ENCODE data around the gene OSGIN1.
"Not testable (repeated sequence)": the region's sequence is repeated elsewhere in the genome, so short reads cannot be mapped to it uniquely, and the experiment has no call there.

The OSGIN1 gene

DNA sequence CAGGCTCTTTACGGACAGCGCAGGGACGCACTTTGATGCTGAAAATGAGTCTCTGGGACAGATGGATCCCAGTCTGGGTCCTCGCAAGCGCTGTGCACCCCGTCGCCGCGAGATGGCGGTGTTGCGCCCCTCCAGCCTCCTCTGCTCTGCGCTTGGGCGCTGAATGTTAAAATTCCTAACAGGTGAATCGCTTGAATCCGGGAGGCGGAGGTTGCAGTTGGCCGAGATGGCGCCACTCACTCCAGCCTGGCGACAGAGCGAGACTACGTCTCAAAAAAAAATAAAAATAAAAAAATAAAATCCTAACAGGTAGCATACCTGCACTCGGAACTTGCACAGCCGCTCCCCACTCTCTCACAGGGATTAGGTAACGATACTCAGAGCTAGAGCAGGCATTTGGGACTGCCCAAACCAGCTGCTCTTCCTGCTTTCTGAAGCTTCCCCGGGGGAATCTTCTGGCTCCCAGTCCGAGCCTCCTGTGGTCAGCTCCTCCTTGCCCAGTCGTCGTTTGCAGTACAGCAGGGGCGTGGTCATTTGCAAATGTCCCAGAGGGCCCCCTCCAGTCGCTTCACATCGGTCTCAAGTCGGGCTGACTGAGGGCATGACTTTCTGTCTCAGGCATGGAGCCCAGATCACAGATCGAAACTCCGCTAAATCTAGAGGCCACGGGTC is 26.2 kb upstream of the OSGIN1 start:
- peak; percentile 85 for DNase-seq (ENCODE audit: low spot score)

DNA sequence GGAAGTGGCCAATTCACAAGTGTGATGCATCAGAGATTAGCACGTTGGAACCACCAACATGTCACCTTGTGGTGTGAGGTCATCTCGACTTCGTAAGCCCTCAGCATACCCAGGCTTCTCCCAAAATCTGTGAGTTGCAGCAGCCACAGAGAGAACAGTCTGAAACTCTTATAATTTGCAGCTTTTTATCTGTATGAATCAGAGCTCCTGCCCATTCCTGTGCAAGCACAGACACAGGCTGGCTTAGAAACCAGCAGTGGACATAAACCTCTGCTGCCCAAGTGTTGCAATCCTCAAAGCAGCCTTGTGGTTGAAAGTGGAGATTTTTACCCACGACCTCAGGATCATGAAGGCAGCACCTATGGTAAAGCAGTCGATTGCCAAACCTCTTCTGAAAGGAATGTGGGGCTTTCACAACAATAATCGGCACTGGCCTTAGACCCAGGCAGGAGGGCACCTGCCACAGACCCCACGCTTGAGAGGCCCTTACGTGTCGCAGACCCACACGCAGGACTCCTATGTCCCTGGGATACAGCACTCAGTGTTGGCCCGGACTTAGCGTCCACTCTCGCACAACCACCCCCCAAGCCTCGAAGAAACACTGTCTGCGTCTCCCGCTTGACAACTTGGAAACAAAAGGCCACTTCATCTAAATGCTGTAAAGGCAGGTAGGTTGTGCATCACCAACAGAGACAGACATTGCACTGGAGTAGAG is 24.5 kb upstream of the OSGIN1 start:
- no peak for DNase-seq (ENCODE audit: low spot score)

DNA sequence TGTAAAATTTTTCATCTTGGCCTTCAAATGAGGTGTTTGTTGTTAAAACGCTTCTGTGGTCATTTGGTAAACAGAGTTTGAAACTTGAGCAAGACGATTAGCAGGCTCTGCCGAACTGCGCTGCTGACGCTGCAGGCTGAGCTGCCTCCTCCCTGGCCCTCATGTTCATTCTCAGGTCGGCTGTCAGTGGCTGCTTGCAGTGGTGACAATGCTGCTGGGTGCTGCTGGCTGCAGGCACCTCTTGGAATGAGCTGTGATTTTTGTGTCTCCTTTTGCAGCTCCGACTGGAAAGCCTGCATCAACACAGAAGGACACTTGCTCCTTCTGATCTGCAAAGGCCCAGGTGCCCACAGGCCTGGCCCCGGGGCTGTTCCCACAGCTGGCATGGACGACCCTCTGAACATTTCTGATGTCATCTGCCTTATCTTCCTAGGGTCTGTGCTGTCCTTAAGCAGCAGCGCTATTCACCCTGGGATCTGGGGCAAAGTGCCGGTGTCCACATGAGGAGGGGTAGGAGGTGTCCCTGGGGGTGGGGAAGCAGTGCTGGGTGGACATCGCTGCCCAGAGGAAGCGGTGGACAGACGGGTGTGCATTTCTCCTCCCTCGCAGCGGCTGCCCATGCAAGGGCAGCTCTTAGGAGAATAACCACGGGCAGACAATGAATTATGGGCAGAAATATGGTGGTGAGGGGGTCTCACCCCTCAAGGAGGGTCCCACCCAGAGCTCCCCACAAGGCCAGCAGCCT is 23.1 kb upstream of the OSGIN1 start:
- DNase-seq (ENCODE audit: low spot score) = no peak

DNA sequence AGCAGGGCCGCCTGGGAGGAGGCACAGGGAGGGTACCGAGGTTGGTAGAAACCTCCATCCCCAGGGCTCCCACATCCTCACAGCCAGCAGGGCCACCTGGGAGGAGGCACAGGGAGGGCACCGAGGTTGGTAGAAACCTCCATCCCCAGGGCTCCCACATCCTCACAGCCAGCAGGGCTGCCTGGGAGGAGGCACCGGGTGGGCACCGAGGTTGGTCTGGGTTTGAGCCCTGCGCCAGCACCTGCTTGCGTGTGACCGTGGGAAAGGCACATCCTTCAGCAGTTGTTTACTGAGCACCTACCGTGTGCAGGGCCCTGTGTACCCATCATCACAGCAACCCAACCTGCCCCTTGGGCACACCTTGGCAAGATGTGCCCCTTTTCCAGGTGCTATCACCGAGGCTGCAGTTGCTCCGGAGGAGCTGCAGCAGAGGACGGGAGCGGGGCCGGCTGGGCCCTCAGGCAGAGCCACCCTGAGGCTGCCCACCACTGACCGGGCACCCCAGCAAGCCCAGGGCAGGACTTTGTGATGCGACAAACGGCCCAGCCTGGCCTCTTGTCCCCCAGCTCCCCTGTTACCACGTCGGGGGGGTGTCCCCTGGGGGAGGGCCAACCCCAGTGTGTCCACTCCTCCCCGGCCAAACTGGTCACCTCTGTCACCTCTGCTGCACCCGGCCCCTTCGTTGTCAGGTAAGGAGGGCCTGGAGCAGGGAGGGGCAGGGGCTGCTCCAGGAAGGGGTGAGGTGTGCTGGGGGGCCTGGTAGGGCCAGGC is 22.1 kb upstream of the OSGIN1 start:
- DNase-seq (ENCODE audit: low spot score) = no peak

DNA sequence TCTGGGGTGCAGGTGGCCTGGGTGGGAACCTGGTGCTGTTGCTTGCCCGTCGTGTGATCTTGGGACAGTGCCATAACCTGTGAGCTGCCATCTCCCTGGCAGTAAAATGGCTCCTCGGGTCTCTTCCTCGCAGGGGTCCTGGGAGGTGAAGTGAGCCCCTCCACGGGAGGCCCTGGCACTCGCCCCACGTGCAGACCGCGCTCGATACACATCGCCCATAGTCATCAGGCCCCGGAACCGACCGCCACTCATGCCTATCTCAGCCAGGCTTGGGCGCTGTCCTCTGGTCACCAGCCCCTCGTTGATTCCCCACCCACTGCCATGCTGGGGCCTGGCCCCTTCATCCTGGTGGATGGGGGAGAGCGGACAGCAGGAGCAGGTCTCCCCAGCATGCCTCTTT is 21.5 kb upstream of the OSGIN1 start:
- DNase-seq (ENCODE audit: low spot score) = no peak

DNA sequence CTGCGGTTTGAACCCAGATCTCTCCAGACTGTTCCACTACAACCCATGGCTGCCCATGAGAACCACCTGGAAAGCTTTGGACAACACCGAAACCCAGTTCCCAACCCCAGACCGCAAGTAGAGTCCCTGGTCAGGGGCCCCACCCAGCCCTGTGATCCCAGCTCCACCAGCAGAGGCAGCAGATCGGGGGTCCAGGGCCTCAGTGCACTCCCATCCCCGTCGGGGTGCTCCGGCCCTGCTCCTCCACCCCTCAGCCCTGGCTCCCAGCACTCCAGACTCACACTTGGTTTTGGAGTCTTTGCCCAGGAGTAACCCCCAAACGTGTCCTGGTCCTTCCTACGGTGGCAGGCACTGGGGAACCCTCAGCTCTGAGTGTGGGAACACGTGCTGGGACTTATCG is 20.7 kb upstream of the OSGIN1 start:
- DNase-seq (ENCODE audit: low spot score) = no peak

DNA sequence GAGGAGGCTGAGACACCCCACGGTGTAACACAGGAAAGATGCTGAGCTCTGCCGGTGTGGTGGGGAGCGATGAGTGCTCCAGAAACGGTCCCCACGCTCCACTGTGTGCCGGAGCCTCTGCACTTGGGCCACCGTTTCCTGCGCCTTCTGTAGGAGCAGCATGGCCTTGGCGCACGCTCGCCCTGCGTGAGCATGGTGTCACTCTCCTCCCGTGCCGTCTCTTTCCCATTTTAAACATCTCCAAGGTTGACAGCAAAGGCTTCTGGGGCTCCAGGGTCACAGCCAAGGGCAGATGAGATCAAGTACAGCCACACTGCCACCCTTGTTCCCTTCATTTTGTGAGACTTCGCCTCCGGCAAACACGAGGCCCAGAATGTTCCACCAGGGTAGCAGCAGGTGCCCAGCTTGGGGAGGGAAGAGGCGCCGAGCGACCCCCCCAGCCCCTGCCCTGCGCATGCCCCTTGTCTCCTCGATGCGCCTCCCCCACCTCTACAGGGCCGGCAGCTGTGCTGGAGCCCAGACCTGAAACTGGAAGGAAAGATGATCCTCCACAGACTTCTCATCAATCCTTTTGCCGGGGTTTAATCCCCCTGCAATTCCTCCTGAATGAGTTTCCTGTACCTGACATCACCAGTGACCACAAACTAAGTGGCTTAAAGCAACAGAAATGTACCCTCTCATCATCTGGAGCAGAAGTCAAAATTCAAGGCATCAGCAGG is 19.9 kb upstream of the OSGIN1 start:
- no peak for DNase-seq (ENCODE audit: low spot score)

DNA sequence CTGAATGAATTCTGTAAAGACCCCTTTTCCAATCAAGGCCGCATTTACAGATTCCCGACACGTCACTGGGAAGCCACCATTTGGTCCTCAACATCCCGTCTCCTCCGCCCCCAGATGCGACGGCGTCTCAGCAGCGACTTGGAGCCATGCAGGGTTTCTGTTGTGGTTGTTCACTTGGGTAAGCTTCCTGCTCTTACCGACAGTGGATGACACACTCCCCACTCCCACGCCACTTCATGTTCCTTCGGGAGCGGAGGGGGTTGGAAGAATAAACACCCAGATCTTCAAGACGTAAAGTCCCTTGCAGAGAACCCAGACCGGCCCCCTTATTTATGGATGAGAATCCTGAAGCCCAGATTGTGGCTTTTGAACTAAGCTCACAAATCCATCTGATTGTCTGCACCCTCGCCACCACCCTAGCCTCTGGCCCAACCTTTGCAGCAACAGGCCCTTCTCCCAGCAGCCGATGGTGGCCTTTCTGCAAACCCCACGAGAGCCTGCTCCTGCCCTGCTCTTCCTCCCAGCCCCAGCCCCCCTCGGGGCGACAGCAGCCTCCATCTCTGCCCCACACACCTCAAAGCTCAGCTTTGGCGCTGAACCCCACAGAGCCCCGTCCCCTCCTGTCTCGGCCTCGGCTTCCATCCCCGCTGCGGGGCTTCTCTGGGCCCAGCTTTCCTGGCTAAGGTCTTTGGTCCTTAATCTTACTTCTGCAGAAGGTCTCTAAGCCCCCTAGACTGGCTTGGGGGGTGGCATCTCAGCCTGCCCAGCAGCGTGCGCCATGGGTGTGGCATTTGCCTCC is 19.0 kb upstream of the OSGIN1 start:
- DNase-seq (ENCODE audit: low spot score) = no peak

DNA sequence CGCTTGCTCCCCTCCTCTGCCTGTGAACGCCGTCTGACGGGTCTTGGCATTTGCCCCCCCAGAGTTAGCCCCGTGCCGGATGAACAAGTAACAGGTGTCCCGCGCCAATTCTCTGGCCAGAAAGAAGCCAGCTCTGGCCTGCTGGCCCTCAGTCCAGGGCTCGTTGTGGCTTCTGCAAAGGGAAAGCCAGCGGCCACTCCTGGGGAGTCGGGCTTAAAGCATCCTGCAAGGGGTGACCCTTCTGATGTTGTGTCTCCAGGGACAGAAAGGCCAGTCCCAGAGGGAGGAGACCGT is 18.4 kb upstream of the OSGIN1 start:
- no peak for DNase-seq (ENCODE audit: low spot score)

DNA sequence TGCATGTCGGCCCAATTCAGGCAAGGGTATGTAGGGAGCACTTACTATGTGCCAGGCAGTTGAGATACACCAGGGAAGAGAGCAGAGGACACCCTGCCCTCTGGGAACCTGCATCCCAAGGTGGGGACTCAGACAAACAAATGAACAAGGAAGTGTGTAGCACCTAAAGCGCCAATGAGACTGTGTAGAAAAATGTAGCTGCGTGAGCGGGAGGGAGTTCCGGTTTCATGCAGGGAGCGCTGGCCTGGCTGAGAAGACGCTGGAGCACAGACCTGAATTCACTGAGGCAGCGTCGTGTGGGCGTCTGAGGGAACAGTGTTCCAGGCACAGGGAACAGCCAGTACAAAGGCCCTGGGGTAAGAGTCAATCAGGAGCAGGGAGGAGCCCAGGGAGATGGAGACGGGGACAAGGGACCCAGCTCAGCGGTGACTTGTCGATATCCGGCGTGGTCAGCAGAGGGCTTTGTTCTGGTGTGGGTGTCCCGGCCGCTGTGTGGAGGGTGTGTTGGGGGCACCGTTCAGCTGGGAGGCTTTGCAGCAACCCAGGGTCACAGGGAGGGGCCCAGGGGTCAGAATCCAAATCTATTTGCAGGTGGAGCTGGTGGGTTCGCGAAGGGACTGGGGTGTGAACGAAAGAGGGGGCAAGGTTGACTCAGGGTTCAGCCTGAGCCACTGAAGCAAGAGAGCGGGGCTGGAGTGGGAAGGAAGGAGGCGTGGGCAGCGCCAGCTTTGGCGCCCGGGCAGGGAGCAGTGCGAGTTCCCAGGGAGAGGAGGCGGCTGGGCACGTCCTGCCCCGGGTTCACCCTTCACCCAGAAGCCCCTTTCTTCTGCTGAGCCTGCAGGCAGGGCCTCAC is 17.8 kb upstream of the OSGIN1 start:
- no peak for DNase-seq (ENCODE audit: low spot score)

DNA sequence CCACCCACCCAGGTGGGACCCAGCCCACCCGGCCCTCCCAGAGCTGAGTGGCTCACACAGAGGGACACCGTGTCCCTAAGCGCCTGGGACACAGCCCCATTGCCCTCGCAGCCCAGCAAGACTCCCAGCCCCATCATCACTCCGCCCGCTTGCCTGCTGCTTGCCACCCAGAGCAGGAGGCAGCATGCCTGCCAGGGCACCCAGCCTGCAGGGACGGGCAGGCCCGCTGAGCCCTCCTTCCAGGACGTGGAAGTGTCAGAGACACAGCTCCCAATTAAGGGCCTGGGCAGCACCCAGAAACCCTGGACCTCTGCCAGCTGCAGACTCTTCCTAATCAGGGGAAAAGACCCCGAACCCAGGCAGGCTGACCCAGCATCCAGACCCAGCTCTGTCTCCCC is 17.2 kb upstream of the OSGIN1 start:
- no peak for DNase-seq (ENCODE audit: low spot score)

DNA sequence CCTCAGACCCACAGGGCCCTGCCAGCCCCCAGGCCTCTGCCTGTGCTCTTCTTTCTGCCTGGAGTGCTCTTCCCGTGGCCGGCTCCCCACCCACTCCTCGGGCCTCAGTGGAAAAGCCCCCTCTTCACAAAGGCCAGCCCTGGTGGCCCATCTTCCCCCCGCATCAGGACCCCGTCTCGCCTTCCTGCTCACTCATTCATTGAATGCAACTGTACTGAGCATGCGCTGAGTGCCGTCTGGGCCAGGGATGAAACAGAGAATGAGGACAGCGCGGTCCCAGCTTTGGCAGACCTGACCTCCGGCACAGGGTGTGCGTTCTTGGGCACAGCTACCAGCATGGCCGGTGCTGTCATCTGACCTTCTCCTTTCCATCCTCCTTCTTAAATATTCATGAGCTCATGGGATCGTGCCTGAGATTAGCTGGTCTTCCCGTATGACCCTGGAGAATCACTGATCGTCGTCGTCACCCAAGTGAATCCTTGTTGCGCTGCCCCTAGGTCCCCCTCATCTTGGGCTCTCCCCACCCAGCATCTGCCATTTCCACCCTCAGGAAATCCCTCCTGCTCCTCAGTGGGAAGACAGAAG is 16.4 kb upstream of the OSGIN1 start:
- no peak for DNase-seq (ENCODE audit: low spot score)

DNA sequence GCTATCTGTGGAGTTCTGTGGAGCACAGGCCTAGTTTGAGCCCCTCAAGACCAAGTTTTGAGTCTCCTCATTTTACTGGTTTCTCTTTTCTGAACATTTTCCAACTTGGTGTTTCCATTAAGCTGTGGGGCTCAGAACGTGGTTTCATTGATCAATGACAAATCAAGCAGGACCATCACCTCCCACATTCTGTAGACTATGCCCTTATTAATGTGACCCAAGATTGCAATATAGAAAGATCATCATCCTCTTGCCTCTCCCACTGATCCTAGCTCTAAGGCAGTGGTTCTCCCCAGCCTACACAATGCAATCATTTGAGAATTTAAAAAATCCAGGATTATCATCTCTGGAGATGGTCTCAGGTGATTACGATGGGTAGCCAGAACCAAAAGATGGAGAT is 15.8 kb upstream of the OSGIN1 start:
- DNase-seq (ENCODE audit: low spot score) = no peak

DNA sequence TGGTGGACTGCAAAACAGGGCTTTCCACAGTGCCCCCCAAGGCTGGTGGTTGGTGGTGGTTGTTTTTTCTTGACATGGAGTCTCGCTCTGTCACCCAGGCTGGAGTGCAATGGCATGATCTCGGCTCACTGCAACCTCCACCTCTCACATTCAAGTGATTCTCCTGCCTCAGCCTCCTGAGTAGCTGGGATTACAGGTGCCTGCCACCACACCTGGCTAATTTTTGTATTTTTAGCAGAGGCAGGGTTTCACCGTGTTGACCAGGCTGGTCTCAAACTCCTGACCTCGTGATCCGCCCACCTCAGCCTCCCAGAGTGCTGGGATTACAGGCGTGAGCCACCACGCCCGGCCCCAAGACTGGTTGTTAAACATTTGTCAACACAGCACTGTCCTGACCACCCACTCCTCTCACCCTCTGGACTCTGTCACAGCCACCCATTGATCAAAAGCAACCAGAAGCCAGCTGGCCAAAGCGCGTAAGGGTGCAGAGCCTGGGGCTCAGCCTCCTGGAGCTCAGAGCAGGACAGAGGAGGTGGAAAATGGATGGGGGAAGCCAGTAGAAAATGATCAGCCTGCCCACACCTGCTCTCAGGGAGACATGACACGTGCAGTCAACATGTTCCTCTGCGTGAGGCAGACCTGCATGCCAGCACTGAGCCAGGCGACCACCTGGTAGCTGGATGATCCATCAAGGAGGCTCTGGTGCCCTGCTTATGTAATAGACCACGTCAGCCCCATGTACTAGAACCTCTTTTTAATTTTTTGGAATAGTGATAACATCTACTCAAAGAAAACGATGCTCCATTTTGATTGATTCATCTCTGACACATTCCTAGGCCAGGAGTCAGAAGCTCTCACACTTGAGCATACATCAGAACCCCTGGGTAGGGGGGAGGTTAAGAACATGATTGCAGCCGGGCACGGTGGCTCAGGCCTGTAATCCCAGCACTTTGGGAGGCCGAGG is 14.8 kb upstream of the OSGIN1 start:
- no peak for DNase-seq (ENCODE audit: low spot score)

DNA sequence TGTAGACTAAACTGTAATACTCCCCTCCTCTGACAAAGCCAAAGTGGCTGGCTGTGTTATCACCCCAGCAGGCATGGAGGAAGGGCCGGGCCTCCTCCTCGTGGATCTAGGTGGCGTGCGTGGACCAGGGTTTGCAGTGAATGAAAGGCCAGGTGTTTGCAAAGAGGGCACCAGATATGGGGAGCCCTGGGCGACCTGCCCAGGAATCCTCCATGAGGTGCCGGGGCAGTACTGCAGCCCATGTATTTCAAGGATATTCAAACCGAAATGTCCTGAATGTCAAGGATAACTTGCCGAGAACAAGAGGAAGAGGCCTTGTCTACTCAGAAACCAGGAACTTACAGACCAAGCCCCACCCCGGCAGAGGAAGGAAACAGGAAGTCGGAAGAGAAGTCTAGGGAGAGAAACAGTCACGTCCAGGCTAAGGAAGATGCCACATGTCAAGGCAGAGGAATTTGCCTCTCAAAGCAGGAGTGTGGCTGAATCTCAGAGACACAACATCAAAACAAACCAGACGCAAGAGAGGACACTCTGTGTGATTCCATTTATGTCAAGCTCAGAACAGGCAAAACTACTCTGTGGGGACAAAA is 13.7 kb upstream of the OSGIN1 start:
- DNase-seq (ENCODE audit: low spot score) = no peak

DNA sequence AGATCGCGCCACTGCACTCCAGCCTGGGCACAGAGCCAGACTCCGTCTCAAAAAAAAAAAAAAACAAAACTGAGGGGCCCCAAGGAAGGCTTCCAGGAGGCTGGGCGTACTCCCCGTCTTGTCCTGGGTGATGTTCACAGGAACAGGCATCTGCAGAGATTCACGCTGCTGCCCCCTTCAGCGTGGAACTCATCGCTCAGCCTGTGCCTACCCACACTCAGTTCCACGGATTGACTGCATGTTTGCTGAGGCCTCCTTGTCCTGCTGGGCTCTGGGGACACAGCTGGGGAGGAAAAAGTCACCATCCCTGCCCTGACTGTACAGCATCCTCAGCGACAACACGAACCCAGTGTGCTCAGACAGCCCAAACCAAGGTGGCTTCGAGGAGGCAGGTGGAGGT is 12.9 kb upstream of the OSGIN1 start:
- no peak for DNase-seq (ENCODE audit: low spot score)

DNA sequence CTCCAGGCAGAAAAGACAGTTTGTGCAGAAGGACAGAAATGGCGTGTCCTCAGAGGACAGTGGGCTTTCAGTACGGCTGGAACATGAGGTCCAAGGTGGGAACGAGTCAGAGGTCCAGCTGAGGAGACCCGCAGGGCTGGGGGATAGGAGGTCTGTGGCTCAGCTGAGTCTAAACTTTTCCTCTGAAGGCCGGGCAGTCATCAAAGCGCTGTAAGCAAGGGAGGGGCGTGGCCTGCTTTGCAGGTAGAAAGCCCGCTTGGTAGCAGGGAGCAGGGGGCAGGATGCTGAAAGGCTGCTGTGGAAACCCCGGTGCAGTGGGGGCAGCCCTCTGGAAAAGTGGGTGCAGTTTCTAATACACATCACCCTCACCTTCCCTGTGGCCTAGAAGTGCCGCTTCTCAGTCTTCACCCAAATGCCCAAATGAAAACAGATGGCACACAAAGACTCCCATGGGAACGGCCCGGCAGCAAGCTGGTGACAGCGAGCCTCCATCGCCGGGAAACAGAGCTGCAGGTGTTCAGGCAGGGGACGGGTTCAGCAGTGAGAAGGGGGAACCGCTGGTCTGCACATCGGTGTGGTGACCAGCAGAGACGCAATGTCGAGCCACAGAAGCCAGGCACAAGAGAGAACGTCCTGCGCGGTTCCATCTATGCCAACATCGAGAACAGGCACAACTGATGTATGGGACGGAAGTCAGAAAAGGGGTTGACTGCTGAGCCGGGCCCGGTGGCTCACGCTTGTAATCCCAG is 12.2 kb upstream of the OSGIN1 start:
- no peak for DNase-seq (ENCODE audit: low spot score)

DNA sequence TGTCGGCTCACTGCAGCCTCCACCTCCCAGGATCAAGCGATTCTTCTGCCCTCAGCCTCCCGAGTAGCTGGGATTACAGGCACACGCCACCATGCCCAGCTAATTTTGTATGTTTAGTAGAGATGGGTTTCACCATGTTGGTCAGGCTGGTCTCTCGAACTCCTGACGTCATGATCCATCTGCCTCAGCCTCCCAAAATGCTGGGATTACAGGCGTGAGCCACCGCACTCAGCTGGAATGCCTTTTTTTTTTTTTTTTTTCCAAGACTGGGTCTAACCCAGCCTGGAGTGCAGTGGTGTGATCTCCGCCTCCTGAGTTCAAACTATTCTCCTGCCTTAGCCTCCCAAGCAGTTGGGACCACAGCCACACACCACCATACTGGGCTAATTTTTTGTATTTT is 11.5 kb upstream of the OSGIN1 start:
- DNase-seq (ENCODE audit: low spot score) = not testable (repeated sequence)
